BJ (cell line): ENCODE results near the gene MACO1. TPM values are rescaled to one million over a fixed set of nuclear protein-coding genes. Genes with fewer than 3 reads are reported as not detected.

Experiments used
- CTCF ChIA-PET: fragments of 350-600 bp; formaldehyde crosslinking; extraction: SDS; loops from one replicate; lab custom pipeline; 2021; ENCODE audit warnings: antibody characterized with exemption, inconsistent platforms; lab: Yijun Ruan, JAX
- POLR2A ChIA-PET: fragments of 300-600 bp; sonication (Branson Sonifier 250); formaldehyde crosslinking; extraction: SDS; loops from one replicate; lab custom pipeline; 2021; ENCODE audit warnings: antibody characterized with exemption; lab: Charles Lee
- DNase-seq: peaks from one replicate; pipeline ENCODE4 v3.0.0-alpha.2; 2011; ENCODE audit warnings: low read depth
- H3K27me3 ChIP-seq: 2 replicates; pipeline ENCODE4 v1.6.0; 2011; ENCODE audit warnings: low read length; ENCODE audit not compliant: control insufficient read depth, insufficient read depth
- H3K36me3 ChIP-seq: 2 replicates; pipeline ENCODE4 v1.5.1; 2011; ENCODE audit warnings: low read length; ENCODE audit not compliant: control insufficient read depth, insufficient read depth
- H3K4me3 ChIP-seq: 2 replicates; pipeline ENCODE4 v1.5.1; 2011; ENCODE audit warnings: low read depth, mild to moderate bottlenecking, control low read depth, low read length
- CTCF ChIP-seq: IDR thresholded peaks from 2 replicates; pipeline ENCODE4 v1.5.1; 2011; ENCODE audit warnings: low read depth, mild to moderate bottlenecking, control low read depth, inconsistent platforms, low read length, moderate library complexity; ENCODE audit not compliant: insufficient read depth
- polyA plus RNA-seq: library from polyadenylated mRNA; depleted of rRNA; stranded (reverse); fragments of >200 nt; gene quantifications from 2 replicates; pipeline ENCODE4 v1.2.3, GENCODE V29; 2011

The MACO1 gene
- polyA plus RNA-seq, 1 experiment = 9.5 TPM

- no peaks in the 10 kb centered on the region; the same call in 1 of the 2 replicates for H3K36me3 ChIP-seq
- no peak for DNase-seq
- no peak for TF ChIP-seq CTCF
- no peaks in the 10 kb centered on the region for H3K27me3 ChIP-seq
- CTCF ChIA-PET = interaction anchor here (1.0 kb wide), 1 partner anchor 20 kb away, joined by 5 read pairs; no protein-coding TSS in a partner anchor
- POLR2A ChIA-PET = no interaction called here
- H3K4me3 ChIP-seq = no peak overlapping the region
These were observed 36.5 kb downstream of the MACO1 start for GRCh38 chr1:25467193-25467592.

- ChIA-PET POLR2A (no interaction called here), CTCF (interaction anchor here (1.0 to 1.6 kb wide), 2 partner anchors 7 to 20 kb away, joined by 3 to 5 read pairs; no protein-coding TSS in a partner anchor)
- DNase-seq = no peak
- Histone ChIP-seq H3K27me3 (no peaks in the 10 kb centered on the region), H3K36me3 (no peaks in the 10 kb centered on the region; the same call in 1 of the 2 replicates), H3K4me3 (no peak overlapping the region)
- TF ChIP-seq CTCF = no peak
These were observed 36.9 kb downstream of the MACO1 start for GRCh38 chr1:25467616-25468015.

GRCh38 chr1:25468033-25468432 is 37.3 kb downstream of the MACO1 start:
- no peak for DNase-seq
- no peaks in the 10 kb centered on the region for H3K36me3 ChIP-seq
- POLR2A ChIA-PET = no interaction called here
- TF ChIP-seq CTCF = no peak
- CTCF ChIA-PET = interaction anchor here (1.0 to 1.6 kb wide), 2 partner anchors 8 to 19 kb away, joined by 3 to 5 read pairs; no protein-coding TSS in a partner anchor
- H3K27me3 ChIP-seq = no peaks in the 10 kb centered on the region
- H3K4me3 ChIP-seq = no peak overlapping the region

GRCh38 chr1:25469177-25469576 is 38.5 kb downstream of the MACO1 start:
- POLR2A ChIA-PET = no interaction called here
- TF ChIP-seq CTCF = no peak
- Histone ChIP-seq H3K27me3 (no peaks in the 10 kb centered on the region), H3K4me3 (no peak overlapping the region), H3K36me3 (no peaks in the 10 kb centered on the region)
- no peak for DNase-seq
- CTCF ChIA-PET = interaction anchor here (0.5 to 2.1 kb wide), 4 partner anchors 9 to 813 kb away, joined by 3 to 5 read pairs (median 3); no protein-coding TSS in a partner anchor

- H3K27me3 ChIP-seq = no peaks in the 10 kb centered on the region
- no peak for TF ChIP-seq CTCF
- POLR2A ChIA-PET = no interaction called here
- CTCF ChIA-PET = interaction anchor here (0.7 to 2.1 kb wide), 3 partner anchors 16 to 697 kb away, joined by 3 to 7 read pairs (median 3); no protein-coding TSS in a partner anchor
- no peak for DNase-seq
- H3K36me3 ChIP-seq = no peaks in the 10 kb centered on the region
- H3K4me3 ChIP-seq = no peak overlapping the region
These were observed 41.8 kb downstream of the MACO1 start for GRCh38 chr1:25472471-25472870.
